Hepatocyte (in vitro differentiated cells): ENCODE results near the gene XYLT1.

Experiments used
- CTCF ChIP-seq: fragments of 200-600 bp; sonication (generic); IDR thresholded peaks from 2 replicates; pipeline ENCODE4 v1.5.1; 2016; ENCODE audit warnings: antibody characterized with exemption, mild to moderate bottlenecking; ENCODE audit not compliant: poor library complexity
- EZH2 ChIP-seq: fragments of 200-600 bp; sonication (generic); IDR thresholded peaks from 2 replicates; pipeline ENCODE4 v1.6.1; 2016; ENCODE audit warnings: antibody characterized with exemption, mild to moderate bottlenecking, borderline replicate concordance
- EZH2phosphoT487 ChIP-seq: fragments of 200-600 bp; sonication (generic); IDR thresholded peaks from one replicate; pipeline ENCODE4 v1.6.1; 2018; ENCODE audit warnings: antibody characterized with exemption, mild to moderate bottlenecking, low read depth, moderate library complexity; ENCODE audit not compliant: unreplicated experiment, severe bottlenecking

GRCh38 chr16:17503331-17503730, 32.6 kb upstream of the XYLT1 start:
- TF ChIP-seq CTCF (no peak), EZH2phosphoT487 (no peak), EZH2 (no peak)
